HL-60 (cell line): ENCODE data around the gene GABRD.

Experiments
- DNase-seq, 2 experiments: peaks; one replicate each; pipeline ENCODE4 v3.0.0-alpha.2; 2010 to 2020; ENCODE audit warnings: low read depth in 1 of 2, low spot score in 1 of 2
- H3K27ac ChIP-seq: fragments of 250-450 bp; sonication (Bioruptor Pico); replicated peaks from 2 replicates; pipeline ENCODE4 v1.5.1; 2020; ENCODE audit warnings: mild to moderate bottlenecking, moderate library complexity
- H3K27me3 ChIP-seq: fragments of 250-450 bp; sonication (Bioruptor Pico); 2 replicates; pipeline ENCODE4 v1.5.1; 2021; ENCODE audit warnings: mild to moderate bottlenecking, moderate library complexity; ENCODE audit not compliant: insufficient read depth, poor library complexity, severe bottlenecking
- H3K4me3 ChIP-seq: replicated peaks from 2 replicates; pipeline ENCODE4 v1.5.1; 2011; ENCODE audit warnings: mild to moderate bottlenecking, control low read depth, low read length; ENCODE audit not compliant: insufficient read depth
- GABPA ChIP-seq: IDR thresholded peaks from 2 replicates; pipeline ENCODE4 v1.6.1; 2012; ENCODE audit warnings: low read depth
- POLR2AphosphoS5 ChIP-seq: IDR thresholded peaks from 2 replicates; pipeline ENCODE4 v1.6.1; 2012; ENCODE audit warnings: low read depth
- REST ChIP-seq: IDR thresholded peaks from 2 replicates; pipeline ENCODE4 v1.6.1; 2012; ENCODE audit warnings: low read depth; ENCODE audit not compliant: insufficient replicate concordance
- SPI1 ChIP-seq: IDR thresholded peaks from 2 replicates; pipeline ENCODE4 v1.6.1; 2012; ENCODE audit warnings: low read depth, mild to moderate bottlenecking, borderline replicate concordance
- TF ChIP-seq, protein P1 (sequence below): IDR thresholded peaks from one replicate; pipeline ENCODE4 v1.5.1; 2011; ENCODE audit warnings: low read length, control low read depth, inconsistent platforms; ENCODE audit not compliant: insufficient read depth

Gene GABRD

DNA sequence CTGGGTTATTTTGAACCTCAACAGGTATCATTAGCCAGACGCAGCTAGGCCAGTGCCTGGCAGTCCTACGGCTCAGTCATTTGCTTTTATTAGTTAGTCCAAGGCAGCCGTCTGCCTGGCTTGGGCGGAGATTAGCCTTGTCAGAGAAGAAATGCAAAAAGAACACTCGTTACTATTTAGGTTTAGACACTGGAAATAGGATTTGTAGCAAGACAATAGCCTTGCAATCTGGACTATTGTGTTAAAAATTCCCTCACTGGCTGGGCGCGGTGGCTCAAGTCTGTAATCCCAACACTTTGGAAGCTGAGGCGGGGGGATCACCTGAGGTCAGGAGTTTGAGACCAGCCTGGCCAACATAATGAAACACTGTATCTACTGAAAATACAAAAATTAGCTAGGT, 20.1 kb downstream of the GABRD start:
- DNase-seq, result no peak
- peaks cover 2% of the 10 kb centered on the region for H3K27me3 ChIP-seq

GRCh38 chr1:2041305-2041704, 22.2 kb downstream of the GABRD start:
- H3K4me3 ChIP-seq, result no peak overlapping the region
- no peak for DNase-seq
- H3K27ac ChIP-seq, result no peak overlapping the region
- TF ChIP-seq POLR2AphosphoS5 (no peak), SPI1 (no peak), REST (no peak), GABPA (no peak)
- TF ChIP-seq, protein P1, sequence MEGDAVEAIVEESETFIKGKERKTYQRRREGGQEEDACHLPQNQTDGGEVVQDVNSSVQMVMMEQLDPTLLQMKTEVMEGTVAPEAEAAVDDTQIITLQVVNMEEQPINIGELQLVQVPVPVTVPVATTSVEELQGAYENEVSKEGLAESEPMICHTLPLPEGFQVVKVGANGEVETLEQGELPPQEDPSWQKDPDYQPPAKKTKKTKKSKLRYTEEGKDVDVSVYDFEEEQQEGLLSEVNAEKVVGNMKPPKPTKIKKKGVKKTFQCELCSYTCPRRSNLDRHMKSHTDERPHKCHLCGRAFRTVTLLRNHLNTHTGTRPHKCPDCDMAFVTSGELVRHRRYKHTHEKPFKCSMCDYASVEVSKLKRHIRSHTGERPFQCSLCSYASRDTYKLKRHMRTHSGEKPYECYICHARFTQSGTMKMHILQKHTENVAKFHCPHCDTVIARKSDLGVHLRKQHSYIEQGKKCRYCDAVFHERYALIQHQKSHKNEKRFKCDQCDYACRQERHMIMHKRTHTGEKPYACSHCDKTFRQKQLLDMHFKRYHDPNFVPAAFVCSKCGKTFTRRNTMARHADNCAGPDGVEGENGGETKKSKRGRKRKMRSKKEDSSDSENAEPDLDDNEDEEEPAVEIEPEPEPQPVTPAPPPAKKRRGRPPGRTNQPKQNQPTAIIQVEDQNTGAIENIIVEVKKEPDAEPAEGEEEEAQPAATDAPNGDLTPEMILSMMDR, result no peak
- H3K27me3 ChIP-seq, result peaks cover 5% of the 10 kb centered on the region

More for the DNA sequence above, 20.1 kb downstream of the GABRD start:
- H3K27ac ChIP-seq, result no peak overlapping the region
- no peak overlapping the region for H3K4me3 ChIP-seq
- TF ChIP-seq REST (no peak), SPI1 (no peak), GABPA (no peak), POLR2AphosphoS5 (no peak)
- TF ChIP-seq, protein P1, result no peak

DNA sequence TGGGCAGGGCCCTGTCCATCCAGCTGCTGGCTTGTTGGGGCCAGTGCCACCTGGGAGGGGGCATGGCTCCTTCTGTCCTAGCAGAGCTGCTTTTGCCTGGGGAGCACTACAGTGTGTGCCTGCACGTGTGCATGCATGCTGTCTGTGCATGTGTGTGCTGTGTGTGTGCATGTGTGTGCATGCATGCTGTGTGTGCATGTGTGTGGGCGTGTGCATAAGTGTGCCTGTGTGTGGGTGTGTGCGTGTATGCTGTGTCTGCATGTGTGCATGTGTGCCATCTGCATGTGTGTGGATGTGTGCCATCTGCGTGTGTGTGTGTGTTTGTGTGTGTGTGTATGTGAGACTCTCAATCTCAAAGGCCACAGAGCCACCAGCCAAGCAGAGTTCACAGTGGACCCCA, 22.7 kb downstream of the GABRD start:
- DNase-seq, result no peak
- TF ChIP-seq POLR2AphosphoS5 (no peak), GABPA (no peak), REST (no peak)
- TF ChIP-seq, protein P1, result no peak
- Histone ChIP-seq H3K27ac (no peak overlapping the region), H3K27me3 (peaks cover 10% of the 10 kb centered on the region), H3K4me3 (no peak overlapping the region)
